GM12873 (cell line): ENCODE results near the gene SLC1A1.

ENCODE experiments used
- TF ChIP-seq, protein P1 (sequence below): IDR thresholded peaks from 2 replicates; pipeline ENCODE4 v1.5.1; 2012; ENCODE audit warnings: low read depth, mild to moderate bottlenecking, moderate library complexity, low read length, control low read depth; ENCODE audit not compliant: insufficient read depth; ENCODE audit errors: missing control alignments

Gene SLC1A1

DNA sequence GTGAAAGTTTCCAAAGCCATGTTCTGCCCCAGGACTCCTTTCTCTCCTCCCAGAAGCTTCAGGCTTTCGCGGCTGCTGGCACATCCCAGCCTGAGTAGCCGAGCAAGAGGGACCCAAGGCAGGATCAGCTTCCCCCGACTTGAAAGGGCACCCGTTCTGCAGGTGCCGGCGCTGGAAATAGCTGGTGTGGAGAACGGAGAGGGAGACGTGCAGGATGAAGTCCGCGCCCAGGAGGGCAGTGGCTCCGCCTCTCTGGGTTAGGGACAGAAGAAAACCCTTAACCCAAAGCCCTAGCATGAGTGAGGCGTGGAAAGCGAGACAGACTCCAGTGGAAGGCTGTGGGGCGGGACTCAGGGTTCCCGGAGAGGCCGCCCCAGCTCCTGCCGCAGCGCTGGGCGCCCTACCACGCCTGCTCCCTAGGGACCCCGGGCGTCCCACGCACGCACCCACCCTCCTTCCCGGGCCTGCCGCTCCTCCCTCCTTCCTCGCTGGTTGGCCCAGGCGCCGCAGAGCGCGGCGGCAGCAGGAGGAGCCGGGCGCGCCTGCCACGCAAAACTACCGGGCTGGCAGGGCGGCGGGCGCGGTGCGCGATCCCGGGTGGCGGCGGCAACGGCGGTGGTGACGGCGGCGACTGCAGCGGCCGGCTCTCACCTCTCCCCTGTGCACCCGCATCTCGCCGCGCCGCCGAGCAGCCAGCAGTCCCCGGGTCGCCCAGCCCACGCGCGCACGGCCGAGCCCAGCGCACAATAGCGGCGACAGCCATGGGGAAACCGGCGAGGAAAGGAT, at the start of gene SLC1A1:
TSS of gene SLC1A1 (plus strand) at position 550 of the 786 bp plus-strand sequence. CDS start at position 762, 212 bp downstream.
- TF ChIP-seq, protein P1, sequence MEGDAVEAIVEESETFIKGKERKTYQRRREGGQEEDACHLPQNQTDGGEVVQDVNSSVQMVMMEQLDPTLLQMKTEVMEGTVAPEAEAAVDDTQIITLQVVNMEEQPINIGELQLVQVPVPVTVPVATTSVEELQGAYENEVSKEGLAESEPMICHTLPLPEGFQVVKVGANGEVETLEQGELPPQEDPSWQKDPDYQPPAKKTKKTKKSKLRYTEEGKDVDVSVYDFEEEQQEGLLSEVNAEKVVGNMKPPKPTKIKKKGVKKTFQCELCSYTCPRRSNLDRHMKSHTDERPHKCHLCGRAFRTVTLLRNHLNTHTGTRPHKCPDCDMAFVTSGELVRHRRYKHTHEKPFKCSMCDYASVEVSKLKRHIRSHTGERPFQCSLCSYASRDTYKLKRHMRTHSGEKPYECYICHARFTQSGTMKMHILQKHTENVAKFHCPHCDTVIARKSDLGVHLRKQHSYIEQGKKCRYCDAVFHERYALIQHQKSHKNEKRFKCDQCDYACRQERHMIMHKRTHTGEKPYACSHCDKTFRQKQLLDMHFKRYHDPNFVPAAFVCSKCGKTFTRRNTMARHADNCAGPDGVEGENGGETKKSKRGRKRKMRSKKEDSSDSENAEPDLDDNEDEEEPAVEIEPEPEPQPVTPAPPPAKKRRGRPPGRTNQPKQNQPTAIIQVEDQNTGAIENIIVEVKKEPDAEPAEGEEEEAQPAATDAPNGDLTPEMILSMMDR: no peak

DNA sequence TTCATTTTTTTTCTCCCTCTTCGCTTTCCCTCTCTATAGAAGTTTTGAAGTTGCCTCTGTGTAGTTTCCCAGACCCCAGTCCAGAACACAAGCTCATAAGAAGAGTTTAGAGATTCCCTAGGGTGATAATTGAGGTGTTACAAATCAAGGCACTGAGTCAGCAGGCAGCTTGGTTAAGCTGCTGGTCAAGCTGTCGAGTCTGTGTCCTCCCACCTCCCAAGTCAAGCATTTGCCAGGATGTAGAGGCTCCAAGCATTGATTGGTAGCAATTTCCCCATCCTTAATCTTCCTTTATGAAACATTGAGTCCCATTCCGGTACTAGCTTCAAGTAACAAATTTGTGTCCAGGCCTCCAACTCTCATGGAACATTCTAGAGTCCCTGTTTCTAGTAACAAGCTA, 47.5 kb upstream of the SLC1A1 start:
- TF ChIP-seq, protein P1: no peak

DNA sequence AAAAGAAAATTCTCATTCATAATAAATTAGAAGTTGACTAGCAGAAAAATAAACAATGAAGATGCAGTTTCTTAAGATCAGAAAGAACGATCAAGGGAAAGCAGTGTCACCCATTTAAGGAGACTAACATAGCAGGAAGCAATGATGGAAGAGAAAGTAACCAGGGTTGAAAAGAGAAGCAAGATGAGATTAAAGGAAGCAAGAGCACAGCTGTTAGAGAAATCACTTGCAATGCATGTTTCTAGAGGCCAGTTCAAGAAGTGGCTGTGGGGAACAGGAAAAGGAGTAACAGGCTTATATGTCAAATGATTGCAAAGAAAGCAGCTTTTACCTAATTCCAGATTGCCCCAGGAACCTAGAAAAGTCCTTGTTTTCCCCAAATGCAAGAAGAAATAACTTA, 46.8 kb upstream of the SLC1A1 start:
- TF ChIP-seq, protein P1: no peak

DNA sequence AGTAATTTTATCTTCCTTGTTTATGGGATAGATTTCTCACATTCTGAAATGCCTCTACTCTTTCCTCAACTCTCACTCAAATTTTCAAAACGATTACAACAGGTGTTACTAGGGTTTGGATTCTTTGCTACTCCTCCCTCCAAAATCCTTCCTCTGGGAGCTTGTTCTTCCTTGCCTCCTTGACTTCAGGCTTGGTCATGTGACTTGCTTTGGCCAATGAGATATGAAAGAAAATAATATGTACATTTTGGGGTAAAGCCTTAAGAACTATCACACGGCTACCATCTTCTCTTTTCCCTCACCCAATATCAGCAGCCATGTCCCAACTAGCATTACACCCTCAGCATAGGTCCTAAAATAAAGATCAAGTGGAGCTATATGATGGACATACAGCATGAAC, 28.8 kb upstream of the SLC1A1 start:
- TF ChIP-seq, protein P1: no peak

DNA sequence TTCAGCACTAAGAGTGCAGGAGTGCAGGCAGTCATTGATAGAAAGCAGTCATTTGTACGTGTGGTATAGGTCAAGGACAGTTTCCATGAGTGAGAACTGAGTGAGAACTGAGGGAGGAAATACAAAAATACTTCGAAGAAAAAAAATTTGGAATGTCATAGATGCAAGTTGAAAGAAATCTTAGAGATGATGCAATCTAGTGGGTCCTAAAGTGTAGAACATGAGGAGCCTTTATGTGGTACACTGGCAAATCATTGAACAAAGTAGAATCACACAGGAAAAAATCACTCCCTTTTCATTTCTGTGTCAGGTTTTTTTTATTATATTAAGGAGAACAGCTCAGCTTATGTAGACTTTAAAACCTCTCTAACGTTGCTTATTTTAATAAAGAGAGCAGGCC, 26.4 kb upstream of the SLC1A1 start:
- TF ChIP-seq, protein P1: no peak

DNA sequence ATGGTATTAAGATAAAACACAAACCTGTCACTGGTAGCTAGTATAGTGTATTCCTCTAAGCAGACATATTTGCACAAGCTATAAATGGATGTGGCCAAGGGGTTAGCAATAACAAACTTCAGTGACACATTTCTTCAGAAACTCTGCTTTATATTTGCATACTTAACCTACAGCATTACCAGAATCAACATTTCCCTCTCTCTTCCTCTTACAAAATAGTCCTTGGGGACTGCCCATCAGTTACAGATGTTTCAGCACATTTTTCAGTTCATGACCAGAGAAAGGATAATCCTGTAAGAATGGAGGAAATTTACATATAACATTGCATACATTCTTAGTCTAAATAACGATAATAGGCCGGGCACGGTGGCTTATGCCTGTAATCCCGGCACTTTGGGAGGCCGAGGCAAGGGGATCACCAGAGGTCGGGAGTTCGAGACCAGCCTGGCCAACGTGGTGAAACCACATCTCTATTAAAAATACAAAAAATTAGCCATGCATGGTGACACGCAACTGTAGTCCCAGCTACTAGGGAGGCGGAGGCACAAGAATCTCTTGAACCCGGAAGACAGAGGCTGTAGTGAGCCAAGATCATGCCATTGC, 25.3 kb upstream of the SLC1A1 start:
- TF ChIP-seq, protein P1: no peak

DNA sequence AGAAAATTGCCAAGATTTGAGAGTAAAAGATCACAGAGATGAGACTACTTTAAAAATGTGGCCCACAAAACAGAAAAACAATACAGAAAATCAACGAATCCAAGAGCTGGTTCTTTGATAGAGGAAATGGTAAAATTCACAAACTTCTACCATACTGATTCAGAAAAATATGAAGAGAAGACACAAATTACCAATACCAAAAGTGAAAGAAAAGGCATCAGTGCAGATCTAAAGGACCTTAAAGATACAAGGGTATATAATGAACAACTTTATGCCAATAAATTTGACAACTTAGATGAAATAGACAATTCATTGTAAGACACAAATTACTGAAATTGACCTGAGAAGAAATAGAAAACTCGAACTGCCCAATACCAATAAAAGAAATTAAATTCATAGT, 24.4 kb upstream of the SLC1A1 start:
- TF ChIP-seq, protein P1: no peak
